HEK293T (cell line): ENCODE results near the gene STARD13.

ENCODE experiments used
- CTCF ChIA-PET: fragments of 350-600 bp; formaldehyde crosslinking; extraction: SDS; loops from one replicate; lab custom pipeline; 2021; ENCODE audit warnings: antibody characterized with exemption, inconsistent platforms; lab: Yijun Ruan, JAX
- POLR2A ChIA-PET: fragments of 350-600 bp; formaldehyde crosslinking; extraction: SDS; loops from one replicate; lab custom pipeline; 2020; ENCODE audit warnings: antibody characterized with exemption, inconsistent platforms; lab: Yijun Ruan, JAX
- DNase-seq: peaks from one replicate; pipeline ENCODE4 v3.0.0; 2012; ENCODE audit warnings: mixed read lengths; ENCODE audit errors: extremely low spot score
- ARNT ChIP-seq: fragments of 450-650 bp; IDR thresholded peaks from 2 replicates; pipeline ENCODE4 v1.6.1; 2017; ENCODE audit warnings: mild to moderate bottlenecking
- BHLHE40 ChIP-seq: fragments of 450-650 bp; IDR thresholded peaks from 2 replicates; pipeline ENCODE4 v1.6.1; 2016; ENCODE audit warnings: mild to moderate bottlenecking, moderate library complexity, borderline replicate concordance
- CTBP1 ChIP-seq: fragments of 450-650 bp; IDR thresholded peaks from 2 replicates; pipeline ENCODE4 v1.6.1; 2016; ENCODE audit warnings: borderline replicate concordance
- ELF4 ChIP-seq: fragments of 450-650 bp; IDR thresholded peaks from 2 replicates; pipeline ENCODE4 v1.6.1; 2017; ENCODE audit warnings: antibody characterized with exemption
- FOXA1 ChIP-seq: fragments of 450-650 bp; IDR thresholded peaks from 2 replicates; pipeline ENCODE4 v1.6.1; 2016; ENCODE audit warnings: mild to moderate bottlenecking
- FOXK2 ChIP-seq: fragments of 450-650 bp; IDR thresholded peaks from 2 replicates; pipeline ENCODE4 v1.6.1; 2016; ENCODE audit warnings: mild to moderate bottlenecking
- FOXM1 ChIP-seq: fragments of 450-650 bp; IDR thresholded peaks from 2 replicates; pipeline ENCODE4 v1.6.1; 2017; ENCODE audit warnings: mild to moderate bottlenecking, borderline replicate concordance
- HDGF ChIP-seq: fragments of 450-650 bp; IDR thresholded peaks from 2 replicates; pipeline ENCODE4 v1.6.1; 2017; ENCODE audit warnings: antibody characterized with exemption, borderline replicate concordance
- L3MBTL2 ChIP-seq: fragments of 450-650 bp; conservative IDR thresholded peaks from 2 replicates; pipeline ENCODE4 v1.6.1; 2016; ENCODE audit warnings: mild to moderate bottlenecking
- LEF1 ChIP-seq: fragments of 450-650 bp; IDR thresholded peaks from 2 replicates; pipeline ENCODE4 v1.6.1; 2017; ENCODE audit warnings: mild to moderate bottlenecking, borderline replicate concordance
- NFRKB ChIP-seq: fragments of 450-650 bp; IDR thresholded peaks from 2 replicates; pipeline ENCODE4 v1.6.1; 2016; ENCODE audit warnings: mild to moderate bottlenecking, moderate library complexity
- PKNOX1 ChIP-seq: fragments of 450-650 bp; IDR thresholded peaks from 2 replicates; pipeline ENCODE4 v1.6.1; 2016
- SP1 ChIP-seq: fragments of 450-650 bp; IDR thresholded peaks from 2 replicates; pipeline ENCODE4 v1.6.1; 2017
- SUZ12 ChIP-seq: fragments of 450-650 bp; IDR thresholded peaks from 2 replicates; pipeline ENCODE4 v1.6.1; 2016; ENCODE audit warnings: mild to moderate bottlenecking
- TARDBP ChIP-seq: fragments of 450-650 bp; IDR thresholded peaks from 2 replicates; pipeline ENCODE4 v1.6.1; 2016
- ZNF384 ChIP-seq: fragments of 450-650 bp; IDR thresholded peaks from 2 replicates; pipeline ENCODE4 v1.6.1; 2016

Gene STARD13

GRCh38 chr13:33208290-33209220 lies 77.0 kb downstream of the STARD13 start:
- POLR2A ChIA-PET = no interaction called here

DNA sequence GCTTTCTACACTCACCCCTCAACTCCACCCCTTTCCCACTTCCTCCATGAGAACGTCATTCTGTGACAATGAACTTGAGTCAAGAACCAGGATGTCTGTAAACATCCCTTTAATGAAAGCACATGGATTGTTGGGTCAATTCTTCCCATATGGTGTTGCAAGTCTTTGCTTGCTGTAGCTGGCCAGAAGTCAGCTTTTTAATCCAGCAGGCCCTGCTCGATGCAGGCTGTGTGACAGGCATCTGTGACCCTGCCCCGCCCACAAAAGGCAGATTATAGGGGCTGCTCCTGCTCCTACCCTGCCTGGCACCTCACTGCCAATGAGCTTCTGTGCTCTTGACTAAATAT lies 78.0 kb downstream of the STARD13 start:
- DNase-seq = no peak
- TF ChIP-seq LEF1 (no peak), SUZ12 (no peak), L3MBTL2 (no peak), FOXM1 (no peak), FOXA1 (no peak), SP1 (no peak), CTBP1 (no peak), NFRKB (no peak), FOXK2 (no peak), HDGF (no peak), ELF4 (no peak), PKNOX1 (no peak), TARDBP (no peak), ARNT (no peak), ZNF384 (no peak), BHLHE40 (no peak)
- POLR2A ChIA-PET = no interaction called here
- CTCF ChIA-PET = no interaction called here

More at GRCh38 chr13:33208290-33209220, 77.0 kb downstream of the STARD13 start:
- CTCF ChIA-PET = no interaction called here
- DNase-seq = no peak
- no peak for TF ChIP-seq BHLHE40
- no peak for TF ChIP-seq SUZ12
- TF ChIP-seq ELF4 = no peak
- no peak for TF ChIP-seq FOXA1
- TF ChIP-seq FOXM1 = no peak
- no peak for TF ChIP-seq HDGF
- TF ChIP-seq PKNOX1 = no peak
- TF ChIP-seq LEF1 = no peak
- TF ChIP-seq ARNT = no peak
- no peak for TF ChIP-seq FOXK2
- no peak for TF ChIP-seq L3MBTL2
- TF ChIP-seq TARDBP = no peak
- no peak for TF ChIP-seq SP1
- TF ChIP-seq ZNF384 = no peak
- TF ChIP-seq CTBP1 = no peak
- TF ChIP-seq NFRKB = no peak

DNA sequence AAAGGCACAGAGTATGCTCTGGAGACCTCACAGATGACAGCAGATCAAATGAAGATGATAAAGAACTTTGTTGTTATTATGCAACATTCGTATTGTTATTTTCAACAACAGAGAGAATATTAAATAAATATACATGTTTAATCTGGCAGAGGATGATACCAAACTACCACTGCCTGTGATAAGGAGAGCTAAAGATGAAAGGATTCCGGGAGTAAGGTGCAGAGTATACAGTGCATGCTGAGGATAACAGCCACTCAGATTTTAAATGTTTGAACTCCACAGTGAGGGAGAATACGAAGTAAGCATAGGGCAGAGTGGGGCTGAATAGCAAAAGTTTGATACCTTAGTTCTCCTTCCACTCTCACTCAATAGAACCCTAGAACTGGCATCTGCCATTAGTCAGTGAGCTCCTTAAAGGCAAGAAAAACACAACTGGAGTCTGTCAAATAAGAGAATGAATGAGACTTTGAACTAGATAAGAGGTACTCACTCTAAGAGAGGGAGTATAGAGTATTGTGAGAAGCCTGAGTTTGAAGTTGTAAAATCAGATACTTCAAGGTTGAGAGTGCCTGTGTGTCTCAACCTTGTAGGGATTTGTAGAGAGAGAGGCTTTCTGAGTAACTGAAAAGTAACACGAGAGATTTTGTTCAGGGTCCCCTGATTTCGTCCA lies 78.5 kb downstream of the STARD13 start:
- POLR2A ChIA-PET = no interaction called here
- TF ChIP-seq FOXK2 (no peak), BHLHE40 (no peak), ZNF384 (no peak), NFRKB (no peak), LEF1 (no peak)
- CTCF ChIA-PET = no interaction called here
- no peak for DNase-seq

- ChIA-PET CTCF (no interaction called here), POLR2A (no interaction called here)
- TF ChIP-seq FOXK2 = no peak
- no peak for TF ChIP-seq TARDBP
- TF ChIP-seq SP1 = no peak
- no peak for TF ChIP-seq CTBP1
- TF ChIP-seq ZNF384 = no peak
- TF ChIP-seq PKNOX1 = no peak
- TF ChIP-seq NFRKB = no peak
- TF ChIP-seq ELF4 = no peak
- no peak for TF ChIP-seq ARNT
- no peak for TF ChIP-seq FOXA1
- no peak for TF ChIP-seq HDGF
- no peak for TF ChIP-seq LEF1
- no peak for TF ChIP-seq L3MBTL2
- TF ChIP-seq BHLHE40 = no peak
- TF ChIP-seq SUZ12 = no peak
- no peak for TF ChIP-seq FOXM1
- DNase-seq = no peak
These were observed 79.1 kb downstream of the STARD13 start for GRCh38 chr13:33206425-33206824.

DNA sequence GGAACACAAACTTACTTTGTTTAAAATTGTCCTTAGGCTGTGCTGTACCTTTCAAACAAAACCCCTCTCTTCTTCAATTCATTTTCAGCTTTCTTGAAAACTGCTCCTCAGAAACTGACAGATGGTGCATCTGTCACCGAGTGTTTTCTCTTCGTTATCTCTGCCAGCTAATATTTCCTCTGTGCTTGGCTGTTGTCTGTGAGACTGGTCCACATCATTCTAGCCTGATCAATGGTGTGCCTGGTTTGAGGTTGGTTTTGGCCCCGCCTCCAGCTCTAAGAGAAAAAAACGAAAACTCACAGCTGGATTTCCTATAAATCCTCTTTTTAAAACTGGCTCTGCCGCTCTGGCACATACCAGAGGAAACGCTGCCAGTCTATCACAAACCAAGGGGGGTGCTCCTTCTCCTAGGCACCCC lies 79.7 kb downstream of the STARD13 start:
- CTCF ChIA-PET = interaction anchor here (1.2 kb wide), 1 partner anchor 136 kb away, joined by 3 read pairs; no protein-coding TSS in a partner anchor
- DNase-seq = no peak
- POLR2A ChIA-PET = no interaction called here
- TF ChIP-seq ELF4 (no peak), FOXM1 (no peak), LEF1 (no peak), SP1 (no peak), CTBP1 (no peak), PKNOX1 (no peak), NFRKB (no peak)
